GM23338 (cell line): ENCODE measurements around the gene RGS2. TPM values are rescaled to one million over a fixed set of nuclear protein-coding genes. Genes with fewer than 3 reads are reported as not detected.
A peak's percentile ranks its signal among the peaks of the same experiment; 100 is the strongest.

ENCODE experiments used
- ATAC-seq: fragments of 200-7000 bp; cut with Tn5 transposase; 3 replicates; pipeline ENCODE4 v1.9.1; 2020
- DNase-seq: peaks from one replicate; pipeline ENCODE4 v3.0.0-alpha.2; 2015; ENCODE audit warnings: low spot score
- H2AFZ ChIP-seq: fragments of 200-600 bp; sonication (generic); 2 replicates; pipeline ENCODE4 v1.8.0; 2016; ENCODE audit warnings: antibody characterized with exemption, mild to moderate bottlenecking, moderate library complexity
- H3F3A ChIP-seq: fragments of 200-600 bp; sonication (generic); replicated peaks from 2 replicates; pipeline ENCODE4 v1.8.0; 2017; ENCODE audit warnings: antibody characterized with exemption, mixed run types, low read depth
- H3K27ac ChIP-seq: fragments of 200-600 bp; sonication (generic); 2 replicates; pipeline ENCODE4 v1.6.1; 2016; ENCODE audit warnings: low read depth
- H3K27me3 ChIP-seq: fragments of 200-600 bp; sonication (generic); 2 replicates; pipeline ENCODE4 v1.8.0; 2016; ENCODE audit warnings: mild to moderate bottlenecking, mixed run types, moderate library complexity; ENCODE audit not compliant: insufficient read depth
- H3K36me3 ChIP-seq: fragments of 200-600 bp; sonication (generic); 2 replicates; pipeline ENCODE4 v1.8.0; 2016; ENCODE audit warnings: mild to moderate bottlenecking; ENCODE audit not compliant: insufficient read depth
- H3K4me1 ChIP-seq: fragments of 200-600 bp; sonication (generic); 2 replicates; pipeline ENCODE4 v1.8.0; 2016; ENCODE audit warnings: mild to moderate bottlenecking, moderate library complexity; ENCODE audit not compliant: insufficient read depth
- H3K4me2 ChIP-seq: fragments of 200-600 bp; sonication (generic); 2 replicates; pipeline ENCODE4 v1.7.1; 2017; ENCODE audit warnings: mixed run types
- H3K4me3 ChIP-seq: fragments of 200-600 bp; sonication (generic); 2 replicates; pipeline ENCODE4 v1.6.1; 2016; ENCODE audit warnings: mixed run types
- H3K79me2 ChIP-seq: fragments of 200-600 bp; sonication (generic); replicated peaks from 2 replicates; pipeline ENCODE4 v1.8.0; 2017; ENCODE audit warnings: mild to moderate bottlenecking; ENCODE audit not compliant: insufficient read depth
- H3K9me2 ChIP-seq: fragments of 200-600 bp; sonication (generic); 2 replicates; pipeline ENCODE4 v1.8.0; 2017; ENCODE audit not compliant: insufficient read depth
- H4K20me1 ChIP-seq: fragments of 200-600 bp; sonication (generic); replicated peaks from 2 replicates; pipeline ENCODE4 v1.8.0; 2017; ENCODE audit warnings: mild to moderate bottlenecking; ENCODE audit not compliant: insufficient read depth
- H3K27ac Mint-ChIP-seq: 2 replicates; pipeline ENCODE4 v1.8.0; 2020; ENCODE audit warnings: inconsistent platforms, mild to moderate bottlenecking, moderate library complexity, mixed read lengths
- H3K27me3 Mint-ChIP-seq: 3 replicates; pipeline ENCODE4 v1.8.0; 2022; ENCODE audit warnings: low read depth, mild to moderate bottlenecking, moderate library complexity, mixed read lengths, inconsistent platforms; ENCODE audit not compliant: insufficient read depth, poor library complexity
- H3K36me3 Mint-ChIP-seq: 3 replicates; pipeline ENCODE4 v1.8.0; 2021; ENCODE audit warnings: low read depth, mild to moderate bottlenecking, inconsistent platforms, moderate library complexity, mixed read lengths
- H3K4me1 Mint-ChIP-seq: 3 replicates; pipeline ENCODE4 v1.8.0; 2020; ENCODE audit warnings: mild to moderate bottlenecking, inconsistent platforms, mixed read lengths
- H3K4me3 Mint-ChIP-seq: 3 replicates; pipeline ENCODE4 v1.8.0; 2021; ENCODE audit warnings: moderate library complexity, mild to moderate bottlenecking, inconsistent platforms, mixed read lengths
- H3K9me3 Mint-ChIP-seq: 3 replicates; pipeline ENCODE4 v1.8.0; 2020; ENCODE audit warnings: moderate library complexity, mild to moderate bottlenecking, inconsistent platforms, mixed read lengths
- EZH2 ChIP-seq: fragments of 200-600 bp; sonication (generic); IDR thresholded peaks from one replicate; pipeline ENCODE4 v1.8.0; 2017; ENCODE audit warnings: antibody characterized with exemption, mild to moderate bottlenecking, low read depth; ENCODE audit not compliant: unreplicated experiment
- EZH2phosphoT487 ChIP-seq: fragments of 200-600 bp; sonication (generic); IDR thresholded peaks from one replicate; pipeline ENCODE4 v1.8.1; 2018; ENCODE audit warnings: antibody characterized with exemption; ENCODE audit not compliant: unreplicated experiment
- JUNB ChIP-seq: IDR thresholded peaks from one replicate; pipeline ENCODE4 v1.6.1; 2016; ENCODE audit warnings: antibody characterized with exemption; ENCODE audit not compliant: unreplicated experiment
- POLR2AphosphoS5 ChIP-seq: IDR thresholded peaks from 2 replicates; pipeline ENCODE4 v1.6.1; 2016; ENCODE audit warnings: antibody characterized with exemption, low read depth
- STAT1 ChIP-seq: IDR thresholded peaks from one replicate; pipeline ENCODE4 v1.6.1; 2016; ENCODE audit warnings: antibody characterized with exemption; ENCODE audit not compliant: unreplicated experiment
- ZNF114 ChIP-seq: fragments of 250-450 bp; sonication (Bioruptor Pico); IDR thresholded peaks from 2 replicates; pipeline ENCODE4 v1.5.0; 2020; ENCODE audit warnings: mild to moderate bottlenecking, moderate library complexity
- ZNF331 ChIP-seq: fragments of 250-450 bp; sonication (Bioruptor Pico); IDR thresholded peaks from 2 replicates; pipeline ENCODE4 v1.5.0; 2020; ENCODE audit warnings: low read depth, mild to moderate bottlenecking, moderate library complexity
- polyA plus RNA-seq: library from polyadenylated mRNA; unstranded; fragments of >200 nt; fragmentation: Nextera tagmentation; extraction: Ambion mirVana; gene quantifications from 2 replicates; pipeline ENCODE4 v1.2.1, GENCODE V29; 2016
- total RNA-seq: library from RNA; depleted of rRNA; stranded (reverse); fragments of >200 nt; shearing (Covaris generic); gene quantifications from 2 replicates; pipeline ENCODE4 v1.2.3, GENCODE V29; 2014
- TF ChIP-seq, protein P1 (sequence below): fragments of 250-450 bp; sonication (Bioruptor Pico); IDR thresholded peaks from 2 replicates; pipeline ENCODE4 v1.5.0; 2020; ENCODE audit warnings: mild to moderate bottlenecking, moderate library complexity
- TF ChIP-seq, protein P2 (sequence below): IDR thresholded peaks from one replicate; pipeline ENCODE4 v1.6.1; 2018; ENCODE audit warnings: antibody characterized with exemption; ENCODE audit not compliant: unreplicated experiment
- TF ChIP-seq, protein P3 (sequence below): IDR thresholded peaks from 2 replicates; pipeline ENCODE4 v1.6.1; 2016; ENCODE audit warnings: antibody characterized with exemption

RGS2 gene
- total and polyA plus RNA-seq, 2 experiments from 2014 or later, result 13.8 to 24.8 TPM

DNA sequence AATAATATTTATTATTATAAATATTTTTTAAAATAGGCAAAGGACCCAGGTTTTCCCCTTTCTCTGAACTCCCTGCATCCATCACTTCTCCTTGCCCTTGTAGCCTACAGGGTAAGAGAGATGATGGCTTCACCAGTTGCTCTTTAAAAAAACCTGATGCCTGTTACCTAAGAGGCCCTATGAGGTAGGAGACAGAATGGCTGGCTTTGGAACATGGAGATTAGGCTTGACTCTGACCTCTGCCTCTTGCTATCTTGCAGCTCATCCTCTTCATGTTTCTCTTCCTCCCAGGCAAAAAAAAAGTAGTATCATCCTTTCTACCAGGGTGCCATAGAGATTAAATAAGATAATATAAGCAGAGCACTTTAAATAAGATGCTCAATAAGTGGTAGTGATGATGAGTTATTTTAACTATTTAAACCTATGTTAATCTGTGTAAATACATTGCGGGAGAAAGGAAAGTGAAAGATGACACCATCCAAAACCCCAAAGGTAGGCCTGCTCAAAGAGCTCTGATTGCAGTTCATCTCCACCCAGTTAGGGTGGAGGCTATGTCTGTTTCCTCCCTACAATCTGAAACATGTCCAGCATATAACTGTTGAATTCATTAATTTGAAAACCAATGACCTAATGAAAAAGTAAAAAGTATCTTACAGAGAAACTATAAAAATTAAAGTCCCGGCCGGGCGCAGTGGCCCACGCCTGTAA lies 51.8 kb downstream of the RGS2 start:
- H3K4me2 ChIP-seq, result no peak overlapping the region
- H3K79me2 ChIP-seq, result no peaks in the 10 kb centered on the region
- H3K27me3 ChIP-seq, result no peaks in the 10 kb centered on the region
- H3F3A ChIP-seq, result no peaks in the 10 kb centered on the region
- no peaks in the 10 kb centered on the region for H3K9me2 ChIP-seq
- H4K20me1 ChIP-seq, result no peaks in the 10 kb centered on the region
- TF ChIP-seq, protein P1, sequence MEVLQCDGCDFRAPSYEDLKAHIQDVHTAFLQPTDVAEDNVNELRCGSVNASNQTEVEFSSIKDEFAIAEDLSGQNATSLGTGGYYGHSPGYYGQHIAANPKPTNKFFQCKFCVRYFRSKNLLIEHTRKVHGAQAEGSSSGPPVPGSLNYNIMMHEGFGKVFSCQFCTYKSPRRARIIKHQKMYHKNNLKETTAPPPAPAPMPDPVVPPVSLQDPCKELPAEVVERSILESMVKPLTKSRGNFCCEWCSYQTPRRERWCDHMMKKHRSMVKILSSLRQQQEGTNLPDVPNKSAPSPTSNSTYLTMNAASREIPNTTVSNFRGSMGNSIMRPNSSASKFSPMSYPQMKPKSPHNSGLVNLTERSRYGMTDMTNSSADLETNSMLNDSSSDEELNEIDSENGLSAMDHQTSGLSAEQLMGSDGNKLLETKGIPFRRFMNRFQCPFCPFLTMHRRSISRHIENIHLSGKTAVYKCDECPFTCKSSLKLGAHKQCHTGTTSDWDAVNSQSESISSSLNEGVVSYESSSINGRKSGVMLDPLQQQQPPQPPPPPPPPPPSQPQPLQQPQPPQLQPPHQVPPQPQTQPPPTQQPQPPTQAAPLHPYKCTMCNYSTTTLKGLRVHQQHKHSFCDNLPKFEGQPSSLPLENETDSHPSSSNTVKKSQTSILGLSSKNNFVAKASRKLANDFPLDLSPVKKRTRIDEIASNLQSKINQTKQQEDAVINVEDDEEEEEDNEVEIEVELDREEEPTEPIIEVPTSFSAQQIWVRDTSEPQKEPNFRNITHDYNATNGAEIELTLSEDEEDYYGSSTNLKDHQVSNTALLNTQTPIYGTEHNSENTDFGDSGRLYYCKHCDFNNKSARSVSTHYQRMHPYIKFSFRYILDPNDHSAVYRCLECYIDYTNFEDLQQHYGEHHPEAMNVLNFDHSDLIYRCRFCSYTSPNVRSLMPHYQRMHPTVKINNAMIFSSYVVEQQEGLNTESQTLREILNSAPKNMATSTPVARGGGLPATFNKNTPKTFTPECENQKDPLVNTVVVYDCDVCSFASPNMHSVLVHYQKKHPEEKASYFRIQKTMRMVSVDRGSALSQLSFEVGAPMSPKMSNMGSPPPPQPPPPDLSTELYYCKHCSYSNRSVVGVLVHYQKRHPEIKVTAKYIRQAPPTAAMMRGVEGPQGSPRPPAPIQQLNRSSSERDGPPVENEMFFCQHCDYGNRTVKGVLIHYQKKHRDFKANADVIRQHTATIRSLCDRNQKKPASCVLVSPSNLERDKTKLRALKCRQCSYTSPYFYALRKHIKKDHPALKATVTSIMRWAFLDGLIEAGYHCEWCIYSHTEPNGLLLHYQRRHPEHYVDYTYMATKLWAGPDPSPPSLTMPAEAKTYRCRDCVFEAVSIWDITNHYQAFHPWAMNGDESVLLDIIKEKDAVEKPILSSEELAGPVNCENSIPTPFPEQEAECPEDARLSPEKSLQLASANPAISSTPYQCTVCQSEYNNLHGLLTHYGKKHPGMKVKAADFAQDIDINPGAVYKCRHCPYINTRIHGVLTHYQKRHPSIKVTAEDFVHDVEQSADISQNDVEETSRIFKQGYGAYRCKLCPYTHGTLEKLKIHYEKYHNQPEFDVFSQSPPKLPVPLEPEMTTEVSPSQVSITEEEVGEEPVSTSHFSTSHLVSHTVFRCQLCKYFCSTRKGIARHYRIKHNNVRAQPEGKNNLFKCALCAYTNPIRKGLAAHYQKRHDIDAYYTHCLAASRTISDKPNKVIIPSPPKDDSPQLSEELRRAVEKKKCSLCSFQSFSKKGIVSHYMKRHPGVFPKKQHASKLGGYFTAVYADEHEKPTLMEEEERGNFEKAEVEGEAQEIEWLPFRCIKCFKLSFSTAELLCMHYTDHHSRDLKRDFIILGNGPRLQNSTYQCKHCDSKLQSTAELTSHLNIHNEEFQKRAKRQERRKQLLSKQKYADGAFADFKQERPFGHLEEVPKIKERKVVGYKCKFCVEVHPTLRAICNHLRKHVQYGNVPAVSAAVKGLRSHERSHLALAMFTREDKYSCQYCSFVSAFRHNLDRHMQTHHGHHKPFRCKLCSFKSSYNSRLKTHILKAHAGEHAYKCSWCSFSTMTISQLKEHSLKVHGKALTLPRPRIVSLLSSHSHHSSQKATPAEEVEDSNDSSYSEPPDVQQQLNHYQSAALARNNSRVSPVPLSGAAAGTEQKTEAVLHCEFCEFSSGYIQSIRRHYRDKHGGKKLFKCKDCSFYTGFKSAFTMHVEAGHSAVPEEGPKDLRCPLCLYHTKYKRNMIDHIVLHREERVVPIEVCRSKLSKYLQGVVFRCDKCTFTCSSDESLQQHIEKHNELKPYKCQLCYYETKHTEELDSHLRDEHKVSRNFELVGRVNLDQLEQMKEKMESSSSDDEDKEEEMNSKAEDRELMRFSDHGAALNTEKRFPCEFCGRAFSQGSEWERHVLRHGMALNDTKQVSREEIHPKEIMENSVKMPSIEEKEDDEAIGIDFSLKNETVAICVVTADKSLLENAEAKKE (CRISPR knock-in tag), result no peak
- TF ChIP-seq POLR2AphosphoS5, result no peak
- no peak overlapping the region for H3K27ac Mint-ChIP-seq
- H3K4me3 ChIP-seq, result no peak overlapping the region
- no peak overlapping the region for H2AFZ ChIP-seq
- no peaks in the 10 kb centered on the region for H3K4me1 ChIP-seq
- DNase-seq, result peak; percentile 8
- no peak overlapping the region for H3K4me3 Mint-ChIP-seq
- H3K36me3 ChIP-seq, result no peaks in the 10 kb centered on the region
- H3K27ac ChIP-seq, result no peak overlapping the region
- H3K36me3 Mint-ChIP-seq, result peaks cover 4% of the 10 kb centered on the region; the same call in 1 of the 3 replicates
- ATAC-seq, result peak; percentile 66
- peaks cover 15% of the 10 kb centered on the region; the same call in 2 of the 3 replicates for H3K9me3 Mint-ChIP-seq
- peaks cover 5% of the 10 kb centered on the region for H3K4me1 Mint-ChIP-seq
- H3K27me3 Mint-ChIP-seq, result peaks cover 3% of the 10 kb centered on the region

DNA sequence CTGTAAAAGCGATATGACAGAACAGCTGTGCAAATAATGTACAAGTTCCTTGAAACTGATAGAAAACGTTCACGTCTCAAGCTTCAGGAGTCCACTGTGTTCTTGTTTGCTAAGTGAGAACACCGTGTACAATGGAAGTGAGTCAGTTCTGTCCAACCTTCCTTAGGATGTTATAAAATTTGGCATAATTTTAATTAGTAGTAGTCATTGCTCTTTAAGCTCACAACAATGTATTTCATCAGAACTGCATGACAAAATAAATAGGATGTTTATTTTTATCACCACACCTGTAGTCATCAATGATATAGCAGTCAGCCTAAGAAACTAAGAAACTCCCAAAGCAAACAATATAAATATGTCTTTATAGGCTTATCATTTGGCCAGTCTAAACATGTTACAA lies 53.0 kb downstream of the RGS2 start:
- Histone ChIP-seq H4K20me1 (no peaks in the 10 kb centered on the region), H3K9me2 (no peaks in the 10 kb centered on the region), H3K27me3 (no peaks in the 10 kb centered on the region), H3K27ac (no peak overlapping the region), H3K4me2 (no peak overlapping the region), H3K4me1 (no peaks in the 10 kb centered on the region), H2AFZ (no peak overlapping the region), H3F3A (no peaks in the 10 kb centered on the region), H3K79me2 (no peaks in the 10 kb centered on the region), H3K36me3 (no peaks in the 10 kb centered on the region), H3K4me3 (no peak overlapping the region)
- no peak overlapping the region for H3K27ac Mint-ChIP-seq
- DNase-seq (no peak), ATAC-seq (no peak)
- peaks cover 4% of the 10 kb centered on the region; the same call in 1 of the 3 replicates for H3K36me3 Mint-ChIP-seq
- H3K4me3 Mint-ChIP-seq, result no peak overlapping the region
- peaks cover 3% of the 10 kb centered on the region for H3K27me3 Mint-ChIP-seq
- peaks cover 5% of the 10 kb centered on the region for H3K4me1 Mint-ChIP-seq
- H3K9me3 Mint-ChIP-seq, result peaks cover 7% of the 10 kb centered on the region; the same call in 2 of the 3 replicates
- TF ChIP-seq POLR2AphosphoS5 (no peak), ZNF114 (CRISPR knock-in tag) (no peak), STAT1 (no peak), EZH2phosphoT487 (no peak), JUNB (no peak), EZH2 (no peak), ZNF331 (CRISPR knock-in tag) (no peak)
- TF ChIP-seq, protein P2, sequence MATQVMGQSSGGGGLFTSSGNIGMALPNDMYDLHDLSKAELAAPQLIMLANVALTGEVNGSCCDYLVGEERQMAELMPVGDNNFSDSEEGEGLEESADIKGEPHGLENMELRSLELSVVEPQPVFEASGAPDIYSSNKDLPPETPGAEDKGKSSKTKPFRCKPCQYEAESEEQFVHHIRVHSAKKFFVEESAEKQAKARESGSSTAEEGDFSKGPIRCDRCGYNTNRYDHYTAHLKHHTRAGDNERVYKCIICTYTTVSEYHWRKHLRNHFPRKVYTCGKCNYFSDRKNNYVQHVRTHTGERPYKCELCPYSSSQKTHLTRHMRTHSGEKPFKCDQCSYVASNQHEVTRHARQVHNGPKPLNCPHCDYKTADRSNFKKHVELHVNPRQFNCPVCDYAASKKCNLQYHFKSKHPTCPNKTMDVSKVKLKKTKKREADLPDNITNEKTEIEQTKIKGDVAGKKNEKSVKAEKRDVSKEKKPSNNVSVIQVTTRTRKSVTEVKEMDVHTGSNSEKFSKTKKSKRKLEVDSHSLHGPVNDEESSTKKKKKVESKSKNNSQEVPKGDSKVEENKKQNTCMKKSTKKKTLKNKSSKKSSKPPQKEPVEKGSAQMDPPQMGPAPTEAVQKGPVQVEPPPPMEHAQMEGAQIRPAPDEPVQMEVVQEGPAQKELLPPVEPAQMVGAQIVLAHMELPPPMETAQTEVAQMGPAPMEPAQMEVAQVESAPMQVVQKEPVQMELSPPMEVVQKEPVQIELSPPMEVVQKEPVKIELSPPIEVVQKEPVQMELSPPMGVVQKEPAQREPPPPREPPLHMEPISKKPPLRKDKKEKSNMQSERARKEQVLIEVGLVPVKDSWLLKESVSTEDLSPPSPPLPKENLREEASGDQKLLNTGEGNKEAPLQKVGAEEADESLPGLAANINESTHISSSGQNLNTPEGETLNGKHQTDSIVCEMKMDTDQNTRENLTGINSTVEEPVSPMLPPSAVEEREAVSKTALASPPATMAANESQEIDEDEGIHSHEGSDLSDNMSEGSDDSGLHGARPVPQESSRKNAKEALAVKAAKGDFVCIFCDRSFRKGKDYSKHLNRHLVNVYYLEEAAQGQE, result no peak
- TF ChIP-seq, protein P3, sequence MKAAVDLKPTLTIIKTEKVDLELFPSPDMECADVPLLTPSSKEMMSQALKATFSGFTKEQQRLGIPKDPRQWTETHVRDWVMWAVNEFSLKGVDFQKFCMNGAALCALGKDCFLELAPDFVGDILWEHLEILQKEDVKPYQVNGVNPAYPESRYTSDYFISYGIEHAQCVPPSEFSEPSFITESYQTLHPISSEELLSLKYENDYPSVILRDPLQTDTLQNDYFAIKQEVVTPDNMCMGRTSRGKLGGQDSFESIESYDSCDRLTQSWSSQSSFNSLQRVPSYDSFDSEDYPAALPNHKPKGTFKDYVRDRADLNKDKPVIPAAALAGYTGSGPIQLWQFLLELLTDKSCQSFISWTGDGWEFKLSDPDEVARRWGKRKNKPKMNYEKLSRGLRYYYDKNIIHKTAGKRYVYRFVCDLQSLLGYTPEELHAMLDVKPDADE, result no peak
